ENCODE measurements around the gene NTRK2.

GRCh38 chr9:84945878-84946538 is 276.5 kb downstream of the NTRK2 start:
- TF ChIP-seq CTCF (conservative IDR thresholded peaks at IDR 0.05; ENCODE audit: low read length) (no peak), EZH2phosphoT487 (IDR thresholded peaks at IDR 0.05; ENCODE audit: borderline replicate concordance, low read depth, low read length) (no peak)

All from OCI-LY7 (cell line).